Esophagus mucosa (tissue), 1 donor: ENCODE results near the gene RASSF7. TPM values are rescaled to one million over a fixed set of nuclear protein-coding genes. Genes with fewer than 3 reads are reported as not detected.
A peak's percentile ranks its signal among the peaks of the same experiment; 100 is the strongest.

Experiments
- ATAC-seq: fragments of 200-7000 bp; cut with Tn5 transposase; one replicate; pipeline ENCODE4 v1.9.1; 2020
- total RNA-seq: library from RNA; stranded (reverse); gene quantifications from one replicate; pipeline ENCODE4 v1.2.4, GENCODE V29; 2023
- donor health status: DM: yes; HTN: yes; CAD: no.

RASSF7 gene
- total RNA-seq, 1 donor from 2014 or later: 19.6 TPM

GRCh38 chr11:586376-587316 is 25.9 kb downstream of the RASSF7 start:
- no peak for ATAC-seq

- ATAC-seq: no peak
Measured at GRCh38 chr11:587546-587945, 26.8 kb downstream of the RASSF7 start.

GRCh38 chr11:587978-588380 is 27.2 kb downstream of the RASSF7 start:
- peak; percentile 34 for ATAC-seq

GRCh38 chr11:589798-590197 is 29.0 kb downstream of the RASSF7 start:
- ATAC-seq: no peak

- ATAC-seq: no peak
Measured at GRCh38 chr11:590997-591396, 30.2 kb downstream of the RASSF7 start.

- ATAC-seq: no peak
Measured at GRCh38 chr11:592501-592900, 31.7 kb downstream of the RASSF7 start.

- no peak for ATAC-seq
Measured at GRCh38 chr11:592918-593317, 32.1 kb downstream of the RASSF7 start.

GRCh38 chr11:593347-593746 is 32.6 kb downstream of the RASSF7 start:
- ATAC-seq: no peak

GRCh38 chr11:595400-595799 is 34.6 kb downstream of the RASSF7 start:
- no peak for ATAC-seq

- no peak for ATAC-seq
Measured at GRCh38 chr11:596374-596773, 35.6 kb downstream of the RASSF7 start.

GRCh38 chr11:597166-597725 is 36.5 kb downstream of the RASSF7 start:
- no peak for ATAC-seq

GRCh38 chr11:598005-598680 is 37.4 kb downstream of the RASSF7 start:
- peak; percentile 12 for ATAC-seq

GRCh38 chr11:601573-602245 is 40.9 kb downstream of the RASSF7 start:
- no peak for ATAC-seq

- ATAC-seq: no peak
Measured at GRCh38 chr11:603154-603553, 42.4 kb downstream of the RASSF7 start.

- ATAC-seq: no peak
Measured at GRCh38 chr11:605286-606129, 44.7 kb downstream of the RASSF7 start.

- ATAC-seq: peak; percentile 93
Measured at GRCh38 chr11:606245-606644, 45.5 kb downstream of the RASSF7 start.

- no peak for ATAC-seq
Measured at GRCh38 chr11:607020-607780, 46.4 kb downstream of the RASSF7 start.

- no peak for ATAC-seq
Measured at GRCh38 chr11:607971-608659, 47.3 kb downstream of the RASSF7 start.

GRCh38 chr11:608791-609251 is 48.1 kb downstream of the RASSF7 start:
- no peak for ATAC-seq

GRCh38 chr11:609341-609811 is 48.6 kb downstream of the RASSF7 start:
- ATAC-seq: no peak
